Left lung (tissue), 10 donors: ENCODE measurements around the gene TGFBI. TPM values are rescaled to one million over a fixed set of nuclear protein-coding genes. Genes with fewer than 3 reads are reported as not detected.

ENCODE experiments used
- ATAC-seq: fragments of 200-7000 bp; cut with Tn5 transposase; one replicate; pipeline ENCODE4 v1.9.1; 2020; ENCODE audit warnings: moderate library complexity
- DNase-seq, 4 donors: peaks; one replicate each; pipeline ENCODE4 v3.0.0-alpha.2; 2013 to 2020
- H3K27ac ChIP-seq, 2 donors: fragments of 200-600 bp; sonication (generic) in 1 of 2; one replicate each; pipeline versions ENCODE4 v1.5.0 to v1.8.0; 2020 to 2021
- H3K27me3 ChIP-seq, 2 donors: fragments of 200-600 bp; sonication (generic) in 1 of 2; one replicate each; pipeline versions ENCODE4 v1.5.0 to v1.8.0; 2020 to 2021
- H3K36me3 ChIP-seq, 2 donors: fragments of 200-600 bp; sonication (generic) in 1 of 2; one replicate each; pipeline versions ENCODE4 v1.5.0 to v1.8.0; 2020 to 2021
- H3K4me1 ChIP-seq, 2 donors: fragments of 200-600 bp; one replicate each; pipeline ENCODE4 v1.8.0; 2021
- H3K4me3 ChIP-seq, 2 donors: fragments of 200-600 bp; sonication (generic) in 1 of 2; one replicate each; pipeline versions ENCODE4 v1.5.0 to v1.8.0; 2020 to 2021; ENCODE audit warnings: mild to moderate bottlenecking in 1 of 2
- H3K9me3 ChIP-seq, 2 donors: fragments of 200-600 bp; sonication (generic) in 1 of 2; one replicate each; pipeline versions ENCODE4 v1.5.0 to v1.8.0; 2020 to 2021
- intact Hi-C, 2 donors: fragments of 100-400 bp; cut with DNase I; formaldehyde crosslinking; loops; one replicate each; pipeline versions ENCODE4 v1.11.2 to v1.14.2; 2022
- polyA plus RNA-seq, 6 donors: library from polyadenylated mRNA; unstranded; fragments of 120-200 nt; gene quantifications; one replicate each; pipeline ENCODE4 v1.2.1, GENCODE V29; 2013; ENCODE audit not compliant: insufficient read length in 6 of 6
- total RNA-seq, 2 donors: library from RNA; stranded (reverse); fragmentation: NEBNext Ultra II Directional; extraction: Animal tissue kit (Norgen Biotek cat#: 25700); gene quantifications; one replicate each; pipeline ENCODE4 v1.2.1, GENCODE V29; 2021
- TF ChIP-seq, protein P1 (sequence below), 2 donors: fragments of 200-600 bp; sonication (generic) in 1 of 2; IDR thresholded peaks; one replicate each; pipeline versions ENCODE4 v1.5.0 to v1.8.0; 2021; ENCODE audit warnings: antibody characterized with exemption in 2 of 2
- donor health status: DM: no; HTN: yes; CAD: no.
- donor health status: DM: no; HTN: no; CAD: no.

Gene TGFBI
- total and polyA plus RNA-seq, 8 donors: 124 to 222 (median 146) TPM

DNA sequence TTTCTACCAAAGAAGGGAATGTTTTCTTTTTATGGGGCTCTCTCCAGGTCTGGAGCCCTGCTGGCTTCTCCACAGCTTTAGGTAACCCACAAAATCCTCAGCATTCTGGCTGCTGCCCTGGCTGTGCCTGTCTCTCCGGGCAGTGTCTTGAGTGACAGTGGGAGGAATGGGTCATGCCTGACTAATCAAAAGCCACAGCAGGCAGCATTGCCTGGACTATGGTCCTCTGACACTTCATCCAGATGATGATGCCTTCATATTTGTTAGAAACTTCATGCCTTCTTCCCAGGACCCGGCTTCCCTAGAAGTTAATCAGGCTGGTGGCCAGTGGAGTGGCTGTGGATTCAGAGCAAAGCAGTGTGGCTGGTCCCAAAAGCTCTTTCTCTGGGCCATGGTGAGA, 32.2 kb upstream of the TGFBI start:
- intact Hi-C loops: no loop called here
- peaks cover 8 to 25% of the 10 kb centered on the region in 2 donors for H3K4me1 ChIP-seq
- ATAC-seq: no peak
- H3K9me3 ChIP-seq: no peaks in the 10 kb centered on the region
- no peak overlapping the region for H3K27ac ChIP-seq
- TF ChIP-seq, protein P1, sequence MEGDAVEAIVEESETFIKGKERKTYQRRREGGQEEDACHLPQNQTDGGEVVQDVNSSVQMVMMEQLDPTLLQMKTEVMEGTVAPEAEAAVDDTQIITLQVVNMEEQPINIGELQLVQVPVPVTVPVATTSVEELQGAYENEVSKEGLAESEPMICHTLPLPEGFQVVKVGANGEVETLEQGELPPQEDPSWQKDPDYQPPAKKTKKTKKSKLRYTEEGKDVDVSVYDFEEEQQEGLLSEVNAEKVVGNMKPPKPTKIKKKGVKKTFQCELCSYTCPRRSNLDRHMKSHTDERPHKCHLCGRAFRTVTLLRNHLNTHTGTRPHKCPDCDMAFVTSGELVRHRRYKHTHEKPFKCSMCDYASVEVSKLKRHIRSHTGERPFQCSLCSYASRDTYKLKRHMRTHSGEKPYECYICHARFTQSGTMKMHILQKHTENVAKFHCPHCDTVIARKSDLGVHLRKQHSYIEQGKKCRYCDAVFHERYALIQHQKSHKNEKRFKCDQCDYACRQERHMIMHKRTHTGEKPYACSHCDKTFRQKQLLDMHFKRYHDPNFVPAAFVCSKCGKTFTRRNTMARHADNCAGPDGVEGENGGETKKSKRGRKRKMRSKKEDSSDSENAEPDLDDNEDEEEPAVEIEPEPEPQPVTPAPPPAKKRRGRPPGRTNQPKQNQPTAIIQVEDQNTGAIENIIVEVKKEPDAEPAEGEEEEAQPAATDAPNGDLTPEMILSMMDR (IDR thresholded peaks at IDR 0.05): no peak
- H3K4me3 ChIP-seq: no peak overlapping the region
- no peaks in the 10 kb centered on the region for H3K36me3 ChIP-seq
- no peak for DNase-seq
- peaks cover 0 to 6% of the 10 kb centered on the region in 2 donors for H3K27me3 ChIP-seq

DNA sequence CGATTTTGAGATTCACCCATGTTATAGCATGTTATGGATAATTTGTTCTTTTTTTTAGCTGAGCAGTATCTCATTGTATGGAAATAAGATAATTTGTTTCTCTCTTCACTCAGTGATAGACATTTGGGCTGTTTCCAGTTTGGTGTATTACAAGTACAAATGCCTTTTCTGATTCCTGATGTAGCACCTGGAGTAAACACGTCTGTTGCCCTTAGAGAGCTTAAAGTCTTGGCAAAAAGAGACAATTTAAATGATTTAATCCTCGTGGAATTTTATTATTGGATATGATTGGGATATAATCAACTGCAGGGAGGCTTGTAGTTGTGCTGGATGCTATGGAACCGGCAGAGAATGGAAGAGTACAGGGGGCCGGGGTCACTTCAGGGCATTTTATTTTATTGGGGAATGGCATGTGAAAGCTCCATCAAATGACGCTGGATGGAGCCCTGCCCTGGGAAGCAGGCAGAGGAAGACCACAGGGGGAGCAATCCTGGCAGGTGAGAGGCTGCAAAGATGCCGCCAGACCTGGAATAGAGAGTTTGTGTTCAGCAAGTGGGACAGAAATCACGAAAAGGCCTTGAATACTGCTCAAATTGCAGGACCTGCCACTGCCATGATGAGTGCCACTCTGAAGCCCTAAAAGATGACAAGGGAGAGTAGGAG, 31.0 kb upstream of the TGFBI start:
- Histone ChIP-seq H3K9me3 (no peaks in the 10 kb centered on the region), H3K4me1 (peaks cover 8 to 28% of the 10 kb centered on the region in 2 donors), H3K36me3 (no peaks in the 10 kb centered on the region), H3K4me3 (no peak overlapping the region), H3K27me3 (peaks cover 0 to 6% of the 10 kb centered on the region in 2 donors), H3K27ac (no peak overlapping the region)
- intact Hi-C loops: no loop called here
- no peak for ATAC-seq
- TF ChIP-seq, protein P1 (IDR thresholded peaks at IDR 0.05): no peak
- DNase-seq: no peak

DNA sequence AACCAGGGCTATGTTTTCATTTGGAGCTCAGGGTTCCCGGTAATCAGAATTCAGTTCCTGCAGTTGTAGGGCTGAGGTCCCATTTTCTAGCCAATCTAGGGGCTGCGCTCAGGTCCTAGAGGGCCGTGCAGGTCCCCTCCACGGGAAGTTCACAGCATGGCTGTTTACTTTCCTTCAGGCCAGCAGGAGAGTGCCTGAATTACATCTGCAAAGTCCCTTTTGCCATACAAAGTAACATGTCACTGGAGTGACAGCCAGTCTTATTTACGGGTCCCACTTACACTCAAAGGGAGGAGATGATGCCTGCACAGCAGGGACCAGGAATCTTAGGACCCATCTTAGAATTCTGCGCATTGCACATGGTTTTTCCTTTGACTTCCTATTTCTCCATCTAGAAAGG, 29.9 kb upstream of the TGFBI start:
- ATAC-seq (no peak), DNase-seq (no peak)
- no peak overlapping the region for H3K4me3 ChIP-seq
- H3K36me3 ChIP-seq: no peaks in the 10 kb centered on the region
- peaks cover 0 to 6% of the 10 kb centered on the region in 2 donors for H3K27me3 ChIP-seq
- TF ChIP-seq, protein P1 (IDR thresholded peaks at IDR 0.05): no peak
- intact Hi-C loops: no loop called here
- no peaks in the 10 kb centered on the region for H3K9me3 ChIP-seq
- H3K4me1 ChIP-seq: peaks cover 0 to 28% of the 10 kb centered on the region in 2 donors
- H3K27ac ChIP-seq: peak overlapping the region in 1 of 2 donors; percentile 28

DNA sequence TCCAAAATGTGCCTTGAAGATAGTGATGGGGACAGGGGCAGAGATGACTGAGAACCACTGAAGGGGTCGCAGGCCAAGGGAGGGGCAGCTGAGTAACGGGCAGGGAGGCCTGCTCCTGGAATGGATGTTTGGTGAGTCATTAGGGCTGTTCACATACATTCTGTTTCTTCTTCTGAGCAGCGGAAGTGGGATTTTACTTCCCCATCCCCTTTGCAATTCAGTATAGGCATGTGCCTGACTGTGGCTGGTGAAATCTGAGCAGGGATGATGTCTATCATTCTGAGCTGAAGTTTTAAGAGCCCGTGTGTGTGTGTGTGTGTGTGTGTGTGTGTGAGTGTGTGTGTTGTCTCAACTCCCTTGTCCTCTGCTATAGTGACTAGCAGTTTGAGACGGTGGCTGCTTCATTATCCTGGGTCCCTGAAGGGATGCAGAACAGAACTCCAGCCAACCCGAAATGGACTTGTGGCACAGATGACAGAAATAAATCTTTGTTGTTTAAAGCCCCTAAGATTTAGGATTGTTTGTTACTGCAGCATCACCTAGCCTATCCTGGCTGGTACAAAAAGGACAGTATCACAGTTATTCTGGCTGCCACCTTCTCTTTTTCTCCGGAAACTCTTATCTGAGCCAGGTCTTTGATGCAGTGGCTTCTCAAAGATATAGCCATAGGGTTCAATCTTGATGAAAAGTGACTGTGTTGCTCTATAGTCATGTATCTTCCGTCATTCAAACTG, 29.2 kb upstream of the TGFBI start:
- Histone ChIP-seq H3K4me3 (no peak overlapping the region), H3K9me3 (no peaks in the 10 kb centered on the region), H3K36me3 (no peaks in the 10 kb centered on the region), H3K27ac (peak overlapping the region in 1 of 2 donors; percentile 28), H3K27me3 (peaks cover 0 to 6% of the 10 kb centered on the region in 2 donors), H3K4me1 (peaks cover 0 to 28% of the 10 kb centered on the region in 2 donors)
- peak; percentile 46 for ATAC-seq
- intact Hi-C loops: no loop called here
- TF ChIP-seq, protein P1 (IDR thresholded peaks at IDR 0.05): no peak
- no peak for DNase-seq

DNA sequence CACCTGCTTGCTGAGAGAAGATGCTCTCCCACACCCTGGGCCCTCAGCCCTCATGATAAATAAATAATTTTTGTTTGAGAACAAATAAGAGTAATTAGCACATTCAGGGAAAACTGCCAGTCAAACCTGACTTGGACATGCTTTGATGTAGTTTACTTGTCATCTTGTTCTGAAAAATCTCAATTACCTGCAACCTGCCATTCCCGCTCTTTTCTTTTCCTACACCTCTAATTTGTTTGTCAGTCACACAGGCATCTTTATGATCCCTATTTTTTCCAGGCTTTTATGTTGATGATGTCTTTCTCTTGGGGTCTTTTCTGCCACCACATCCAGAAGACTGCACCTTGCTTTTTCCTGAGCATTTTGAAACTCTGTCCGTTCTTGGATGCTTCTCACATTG, 28.6 kb upstream of the TGFBI start:
- intact Hi-C loops: no loop called here
- peak overlapping the region in 1 of 2 donors; percentile 38 for H3K27ac ChIP-seq

More for the DNA sequence above, 28.6 kb upstream of the TGFBI start:
- TF ChIP-seq, protein P1 (IDR thresholded peaks at IDR 0.05): no peak
- DNase-seq (no peak), ATAC-seq (no peak)
- Histone ChIP-seq H3K27me3 (peaks cover 0 to 6% of the 10 kb centered on the region in 2 donors), H3K9me3 (no peaks in the 10 kb centered on the region), H3K4me1 (peaks cover 0 to 28% of the 10 kb centered on the region in 2 donors), H3K4me3 (no peak overlapping the region), H3K36me3 (no peaks in the 10 kb centered on the region)
